ENCODE measurements around the gene CRTC3.

Gene CRTC3

DNA sequence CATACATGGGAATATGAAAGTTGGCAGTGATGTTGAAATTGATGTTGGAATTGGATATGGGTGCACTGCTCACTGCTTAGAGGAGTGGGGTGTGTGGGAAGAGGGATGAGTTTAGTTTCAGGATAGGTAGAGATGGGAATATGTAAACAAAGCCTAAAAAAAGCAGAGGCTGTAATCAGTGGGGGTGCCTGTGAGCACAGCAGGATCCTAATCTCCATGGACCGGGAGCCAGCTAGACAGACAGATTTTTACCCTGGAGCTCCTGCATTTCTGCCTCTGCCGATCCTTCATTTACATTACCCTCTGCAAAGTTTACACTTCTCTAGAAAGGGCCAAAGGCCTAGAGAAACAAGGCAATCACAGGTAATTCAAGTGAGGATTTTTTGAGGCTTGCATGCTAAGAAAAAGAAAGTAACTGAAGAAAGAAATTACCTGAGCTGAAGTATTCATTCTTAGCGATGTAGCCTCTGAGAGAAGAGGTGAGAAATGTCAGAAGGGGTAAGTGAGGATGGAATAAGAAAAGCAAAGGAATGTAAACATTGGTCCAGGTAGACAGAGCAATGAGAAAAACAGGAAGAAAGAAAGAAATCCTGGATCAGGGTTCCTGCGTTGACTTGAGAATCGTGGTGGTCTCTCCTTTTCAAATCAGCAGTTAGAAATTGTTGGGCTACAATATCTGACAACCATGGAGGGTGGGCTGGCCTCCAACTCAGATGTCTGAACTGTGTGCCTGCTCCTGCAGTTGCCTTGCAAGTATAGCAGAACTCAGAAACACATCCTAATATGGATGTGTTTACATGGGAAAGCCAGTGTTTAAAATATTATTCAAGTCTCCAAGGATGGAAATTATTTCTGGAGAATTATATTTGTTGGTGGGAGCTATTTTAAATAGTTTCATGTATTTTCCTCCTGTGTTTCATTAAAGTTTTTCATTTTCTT lies 79.8 kb downstream of the CRTC3 start:
- TF ChIP-seq FOXP2 (optimal IDR thresholded peaks at IDR 0.05; ENCODE audit: borderline replicate concordance, extremely low read depth, extremely low read length, insufficient read depth) (no peak), TAF1 (IDR thresholded peaks at IDR 0.05; ENCODE audit: borderline replicate concordance, insufficient read depth, low read length) (no peak), POLR2AphosphoS5 (IDR thresholded peaks at IDR 0.05; ENCODE audit: low read depth, low read length) (no peak), SIN3A (IDR thresholded peaks at IDR 0.05; ENCODE audit: borderline replicate concordance, insufficient read depth, low read length) (no peak), REST (IDR thresholded peaks at IDR 0.05; ENCODE audit: insufficient read depth in 1 of 2, low read depth in 2 of 2, low read length in 2 of 2) (no peak)

DNA sequence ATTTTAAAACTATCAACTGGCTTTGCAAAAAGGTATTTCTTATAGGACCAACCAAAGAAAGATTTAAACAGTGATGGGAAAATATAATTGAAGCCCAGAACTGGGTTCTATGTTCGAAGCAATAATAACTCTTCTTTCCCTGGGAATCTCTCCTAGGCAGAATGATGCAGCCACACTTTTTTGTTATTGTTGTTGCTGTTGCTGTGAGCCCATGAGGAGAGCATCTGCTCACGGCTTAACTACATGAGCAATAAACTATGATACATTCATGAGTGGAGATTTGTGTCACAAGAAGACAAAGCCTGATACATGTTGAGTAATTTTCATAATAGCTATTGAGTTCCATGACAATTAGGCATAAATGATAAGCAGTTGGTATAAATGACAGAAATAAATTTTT lies 80.5 kb downstream of the CRTC3 start:
- TF ChIP-seq POLR2AphosphoS5 (IDR thresholded peaks at IDR 0.05; ENCODE audit: low read depth, low read length) (no peak), SIN3A (IDR thresholded peaks at IDR 0.05; ENCODE audit: borderline replicate concordance, insufficient read depth, low read length) (no peak), TAF1 (IDR thresholded peaks at IDR 0.05; ENCODE audit: borderline replicate concordance, insufficient read depth, low read length) (no peak), REST (IDR thresholded peaks at IDR 0.05; ENCODE audit: insufficient read depth in 1 of 2, low read depth in 2 of 2, low read length in 2 of 2) (no peak), FOXP2 (optimal IDR thresholded peaks at IDR 0.05; ENCODE audit: borderline replicate concordance, extremely low read depth, extremely low read length, insufficient read depth) (no peak)

- TF ChIP-seq SIN3A (IDR thresholded peaks at IDR 0.05; ENCODE audit: borderline replicate concordance, insufficient read depth, low read length) (no peak), FOXP2 (optimal IDR thresholded peaks at IDR 0.05; ENCODE audit: borderline replicate concordance, extremely low read depth, extremely low read length, insufficient read depth) (no peak), POLR2AphosphoS5 (IDR thresholded peaks at IDR 0.05; ENCODE audit: low read depth, low read length) (no peak)
Observed at GRCh38 chr15:90611157-90611556, 81.4 kb downstream of the CRTC3 start.

DNA sequence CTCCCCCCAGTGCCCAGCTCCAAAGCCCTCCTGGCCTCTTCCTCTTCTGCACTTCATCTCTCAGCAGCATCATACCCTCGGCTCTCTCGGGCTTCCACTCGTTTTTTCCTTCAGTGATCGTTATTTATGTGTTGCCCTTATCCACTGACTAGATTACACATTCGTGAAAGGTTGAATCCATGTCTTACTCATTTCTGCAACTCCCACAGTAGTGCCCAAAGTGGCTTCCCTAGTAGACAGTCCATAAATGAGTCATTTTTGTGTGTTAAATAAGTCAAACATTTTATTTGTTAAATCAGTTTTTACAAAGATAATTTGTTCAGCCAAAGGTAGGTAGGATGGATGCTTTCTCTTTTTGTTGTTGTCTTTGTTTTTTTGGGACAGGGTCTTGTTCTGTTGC lies 87.4 kb downstream of the CRTC3 start:
- TF ChIP-seq POLR2AphosphoS5 (IDR thresholded peaks at IDR 0.05; ENCODE audit: low read depth, low read length) (no peak), TAF1 (IDR thresholded peaks at IDR 0.05; ENCODE audit: borderline replicate concordance, insufficient read depth, low read length) (no peak), FOXP2 (optimal IDR thresholded peaks at IDR 0.05; ENCODE audit: borderline replicate concordance, extremely low read depth, extremely low read length, insufficient read depth) (no peak), SIN3A (IDR thresholded peaks at IDR 0.05; ENCODE audit: borderline replicate concordance, insufficient read depth, low read length) (no peak), REST (IDR thresholded peaks at IDR 0.05; ENCODE audit: insufficient read depth in 1 of 2, low read depth in 2 of 2, low read length in 2 of 2) (no peak)

DNA sequence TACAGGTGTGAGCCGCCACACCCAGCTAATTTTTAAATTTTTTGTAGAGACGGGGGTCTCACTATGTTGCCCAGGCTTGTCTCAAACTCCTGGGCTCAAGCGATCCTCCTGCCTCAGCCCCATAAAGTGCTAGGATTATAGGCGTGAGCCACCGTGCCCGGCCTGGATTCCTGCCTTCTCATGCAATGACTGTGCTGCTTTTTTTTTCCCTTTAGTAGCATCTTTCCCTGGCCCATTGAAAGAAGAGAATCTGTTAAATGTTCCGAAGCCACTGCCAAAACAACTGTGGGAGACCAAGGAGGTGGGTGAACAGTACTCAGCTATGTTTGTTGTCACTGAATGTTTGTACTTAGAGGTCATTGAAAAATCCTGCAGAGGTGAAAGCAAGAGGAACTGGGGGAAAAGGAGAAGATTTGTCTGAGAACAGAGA lies 88.0 kb downstream of the CRTC3 start:
- TF ChIP-seq REST (IDR thresholded peaks at IDR 0.05; ENCODE audit: insufficient read depth in 1 of 2, low read depth in 2 of 2, low read length in 2 of 2) = no peak
- no peak for TF ChIP-seq TAF1 (IDR thresholded peaks at IDR 0.05; ENCODE audit: borderline replicate concordance, insufficient read depth, low read length)
- TF ChIP-seq FOXP2 (optimal IDR thresholded peaks at IDR 0.05; ENCODE audit: borderline replicate concordance, extremely low read depth, extremely low read length, insufficient read depth) = no peak
- no peak for TF ChIP-seq POLR2AphosphoS5 (IDR thresholded peaks at IDR 0.05; ENCODE audit: low read depth, low read length)
- no peak for TF ChIP-seq SIN3A (IDR thresholded peaks at IDR 0.05; ENCODE audit: borderline replicate concordance, insufficient read depth, low read length)

Measured in PFSK-1 (cell line).